Osteocyte (in vitro differentiated cells): ENCODE results near the gene PABPN1L. TPM values are rescaled to one million over a fixed set of nuclear protein-coding genes. Genes with fewer than 3 reads are reported as not detected.

Experiments used
- DNase-seq: peaks from one replicate; pipeline ENCODE4 v3.0.0; 2021; ENCODE audit warnings: mixed read lengths; ENCODE audit not compliant: unreplicated experiment; ENCODE audit errors: extremely low spot score
- H3K27ac Mint-ChIP-seq: one replicate; pipeline ENCODE4 v1.8.0; 2021; ENCODE audit warnings: mild to moderate bottlenecking, mixed read lengths; ENCODE audit not compliant: unreplicated experiment
- H3K27me3 Mint-ChIP-seq: one replicate; pipeline ENCODE4 v1.8.0; 2021; ENCODE audit warnings: mixed read lengths; ENCODE audit not compliant: unreplicated experiment
- H3K36me3 Mint-ChIP-seq: one replicate; pipeline ENCODE4 v1.8.0; 2021; ENCODE audit warnings: mixed read lengths; ENCODE audit not compliant: unreplicated experiment
- H3K4me1 Mint-ChIP-seq: one replicate; pipeline ENCODE4 v1.8.0; 2021; ENCODE audit warnings: mixed read lengths; ENCODE audit not compliant: unreplicated experiment
- H3K4me3 Mint-ChIP-seq: one replicate; pipeline ENCODE4 v1.8.0; 2021; ENCODE audit warnings: mild to moderate bottlenecking, moderate library complexity, mixed read lengths; ENCODE audit not compliant: unreplicated experiment
- H3K9me3 Mint-ChIP-seq: one replicate; pipeline ENCODE4 v1.8.0; 2021; ENCODE audit warnings: mixed read lengths; ENCODE audit not compliant: unreplicated experiment
- CTCF ChIP-seq: fragments of 200-600 bp; sonication (generic); IDR thresholded peaks from 2 replicates; pipeline ENCODE4 v1.5.0; 2021; ENCODE audit warnings: antibody characterized with exemption, mild to moderate bottlenecking, moderate library complexity
- total RNA-seq: library from RNA; stranded (reverse); gene quantifications from 2 replicates; pipeline ENCODE4 v1.2.1, GENCODE V29; 2021

Gene PABPN1L
- total RNA-seq, 1 donor from 2014 or later = not detected

- peaks cover 19% of the 10 kb centered on the region for H3K4me1 Mint-ChIP-seq
- H3K9me3 Mint-ChIP-seq = no peaks in the 10 kb centered on the region
- no peaks in the 10 kb centered on the region for H3K27me3 Mint-ChIP-seq
- H3K4me3 Mint-ChIP-seq = peak overlapping the region; percentile 75
- H3K36me3 Mint-ChIP-seq = peaks cover 8% of the 10 kb centered on the region
- TF ChIP-seq CTCF = no peak
- DNase-seq = no peak
- H3K27ac Mint-ChIP-seq = no peak overlapping the region
Measured at GRCh38 chr16:88854306-88855111, 12.0 kb downstream of the PABPN1L start.

- Mint-ChIP-seq H3K9me3 (no peaks in the 10 kb centered on the region), H3K27me3 (no peaks in the 10 kb centered on the region), H3K27ac (no peak overlapping the region), H3K4me1 (peaks cover 16% of the 10 kb centered on the region), H3K36me3 (peaks cover 4% of the 10 kb centered on the region), H3K4me3 (no peak overlapping the region)
- TF ChIP-seq CTCF = no peak
- no peak for DNase-seq
Measured at GRCh38 chr16:88853325-88853941, 13.0 kb downstream of the PABPN1L start.

DNA sequence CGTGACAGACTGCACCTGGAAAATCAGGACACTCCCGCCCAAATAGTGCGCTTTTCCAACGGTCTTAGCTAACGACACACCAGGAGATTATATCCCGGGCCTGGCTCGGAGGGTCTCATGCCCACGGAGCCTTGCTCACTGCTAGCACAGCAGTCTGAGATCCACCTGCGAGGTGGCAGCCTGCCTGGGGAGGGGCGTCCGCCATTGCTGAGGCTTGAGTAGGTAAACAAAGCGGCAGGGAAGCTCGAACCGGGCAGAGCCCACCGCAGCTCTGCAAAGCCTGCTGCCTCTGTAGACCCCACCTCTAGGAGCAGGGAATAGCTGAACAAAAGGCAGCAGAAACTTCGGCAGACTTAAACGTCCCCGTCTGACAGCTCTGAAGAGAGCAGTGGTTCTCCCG is 14.8 kb downstream of the PABPN1L start:
- H3K27me3 Mint-ChIP-seq = no peaks in the 10 kb centered on the region
- H3K4me1 Mint-ChIP-seq = peaks cover 8% of the 10 kb centered on the region
- no peaks in the 10 kb centered on the region for H3K9me3 Mint-ChIP-seq
- H3K36me3 Mint-ChIP-seq = peaks cover 4% of the 10 kb centered on the region
- H3K27ac Mint-ChIP-seq = no peak overlapping the region
- H3K4me3 Mint-ChIP-seq = no peak overlapping the region
- no peak for DNase-seq
- TF ChIP-seq CTCF = no peak

DNA sequence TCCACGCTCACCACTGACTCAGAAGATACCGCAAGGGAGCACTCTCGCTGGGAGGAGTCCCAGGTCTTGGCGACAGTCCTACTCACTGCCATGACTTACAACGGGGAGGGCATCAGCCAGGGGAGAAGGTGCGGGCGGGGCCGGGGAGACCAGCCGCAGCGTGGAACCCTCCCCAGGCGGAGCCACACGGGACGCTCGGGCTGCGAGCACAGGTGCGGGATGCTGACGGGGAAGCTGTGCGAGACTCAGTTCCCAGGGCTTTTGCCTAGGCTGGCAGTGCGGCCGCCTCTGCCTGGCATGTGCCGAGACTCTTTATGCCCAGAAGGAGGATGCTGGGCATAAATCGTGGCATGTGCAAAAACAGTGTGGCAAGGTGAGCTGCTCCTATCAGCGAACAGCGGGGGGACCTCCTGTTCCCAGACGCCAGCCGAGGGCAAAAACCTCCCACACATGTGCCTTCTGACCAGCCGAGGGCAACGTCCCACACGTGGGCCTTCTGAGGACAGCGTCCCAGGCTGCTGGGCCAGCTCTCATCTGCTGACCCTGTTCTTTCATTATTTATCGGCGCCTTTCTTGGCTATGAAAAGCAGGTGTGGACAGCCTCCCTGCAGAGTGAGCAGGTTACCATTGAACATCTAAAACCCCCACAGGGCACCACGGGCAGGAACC is 15.8 kb downstream of the PABPN1L start:
- Mint-ChIP-seq H3K36me3 (peaks cover 4% of the 10 kb centered on the region), H3K9me3 (no peaks in the 10 kb centered on the region), H3K27me3 (no peaks in the 10 kb centered on the region), H3K27ac (no peak overlapping the region), H3K4me3 (no peak overlapping the region), H3K4me1 (peaks cover 4% of the 10 kb centered on the region)
- TF ChIP-seq CTCF = no peak
- no peak for DNase-seq

GRCh38 chr16:88848557-88848956 is 17.9 kb downstream of the PABPN1L start:
- H3K27ac Mint-ChIP-seq = no peak overlapping the region
- no peaks in the 10 kb centered on the region for H3K9me3 Mint-ChIP-seq
- H3K27me3 Mint-ChIP-seq = no peaks in the 10 kb centered on the region
- no peak for TF ChIP-seq CTCF
- no peaks in the 10 kb centered on the region for H3K4me1 Mint-ChIP-seq
- peaks cover 4% of the 10 kb centered on the region for H3K36me3 Mint-ChIP-seq
- no peak overlapping the region for H3K4me3 Mint-ChIP-seq
- no peak for DNase-seq
